ENCODE data around the gene S100A3. TPM values are rescaled to one million over a fixed set of nuclear protein-coding genes. Genes with fewer than 3 reads are reported as not detected.

The S100A3 gene
- total and polyA plus RNA-seq, 12 donors: 0.30 to 6.3 (median 2.5) TPM; not detected in 6

DNA sequence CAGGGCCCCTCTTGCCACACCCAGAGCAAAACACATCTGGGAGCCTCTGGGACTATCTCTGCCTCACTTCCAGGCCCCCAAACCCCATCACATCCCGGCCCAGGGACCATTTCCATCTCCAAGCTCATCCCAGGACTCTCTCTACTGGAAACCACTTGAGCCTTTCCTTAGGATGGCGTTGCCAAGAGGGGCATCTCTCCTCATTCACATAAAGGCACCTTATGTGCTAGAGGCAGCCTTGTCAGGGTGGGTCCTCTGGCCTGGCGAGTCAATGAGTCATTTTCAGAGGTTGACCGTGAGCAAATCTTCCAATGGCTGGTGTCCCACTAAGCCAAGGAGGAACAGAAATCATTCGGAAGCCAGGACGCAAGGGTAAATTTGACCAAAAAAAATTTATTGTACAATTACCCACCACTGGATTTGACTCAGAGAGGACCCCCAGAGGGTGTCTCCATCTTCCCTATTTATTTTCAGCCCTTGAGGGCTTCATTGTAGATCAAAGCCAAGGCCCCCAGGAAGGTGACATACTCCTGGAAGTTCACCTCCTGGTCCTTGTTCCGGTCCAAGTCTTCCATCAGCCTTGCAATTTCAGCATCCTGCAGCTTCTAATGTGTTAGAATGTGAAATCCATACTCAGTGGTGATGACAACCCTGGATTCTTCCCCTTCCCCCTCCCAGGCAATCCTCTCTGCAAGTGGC is 14.7 kb downstream of the S100A3 start:
- 80 to 88% methylated on average over 7 of the region's 7 CpGs for WGBS, 2 donors
- DNase-seq (no peak), ATAC-seq (no peak)
- intact Hi-C loops (cut with DNase I): loop anchor here in 6 of 10 donors (2.0 to 10.0 kb wide), 4 partner anchors 32 to 80 kb away; partner anchors contain the start of genes S100A2 (in 3 of the 6), S100A16 (in 2 of the 6) and S100A14 (in 1 of the 6)
- H3K4me3 ChIP-seq: peak overlapping the region; percentile 62 to 93 (median 77)
- TF ChIP-seq, protein P1, sequence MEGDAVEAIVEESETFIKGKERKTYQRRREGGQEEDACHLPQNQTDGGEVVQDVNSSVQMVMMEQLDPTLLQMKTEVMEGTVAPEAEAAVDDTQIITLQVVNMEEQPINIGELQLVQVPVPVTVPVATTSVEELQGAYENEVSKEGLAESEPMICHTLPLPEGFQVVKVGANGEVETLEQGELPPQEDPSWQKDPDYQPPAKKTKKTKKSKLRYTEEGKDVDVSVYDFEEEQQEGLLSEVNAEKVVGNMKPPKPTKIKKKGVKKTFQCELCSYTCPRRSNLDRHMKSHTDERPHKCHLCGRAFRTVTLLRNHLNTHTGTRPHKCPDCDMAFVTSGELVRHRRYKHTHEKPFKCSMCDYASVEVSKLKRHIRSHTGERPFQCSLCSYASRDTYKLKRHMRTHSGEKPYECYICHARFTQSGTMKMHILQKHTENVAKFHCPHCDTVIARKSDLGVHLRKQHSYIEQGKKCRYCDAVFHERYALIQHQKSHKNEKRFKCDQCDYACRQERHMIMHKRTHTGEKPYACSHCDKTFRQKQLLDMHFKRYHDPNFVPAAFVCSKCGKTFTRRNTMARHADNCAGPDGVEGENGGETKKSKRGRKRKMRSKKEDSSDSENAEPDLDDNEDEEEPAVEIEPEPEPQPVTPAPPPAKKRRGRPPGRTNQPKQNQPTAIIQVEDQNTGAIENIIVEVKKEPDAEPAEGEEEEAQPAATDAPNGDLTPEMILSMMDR (IDR thresholded peaks at IDR 0.05): no peak
- no peaks in the 10 kb centered on the region for H3K27me3 ChIP-seq
- H3K4me1 ChIP-seq: peaks cover 3 to 61% (median 35%) of the 10 kb centered on the region in 9 donors
- no peaks in the 10 kb centered on the region for H3K9me3 ChIP-seq
- H3K27ac ChIP-seq: peak overlapping the region in 9 of 10 donors; percentile 93 to 99 (median 98)
- H3K36me3 ChIP-seq: peaks cover 0 to 9% (median 0%) of the 10 kb centered on the region in 9 donors

DNA sequence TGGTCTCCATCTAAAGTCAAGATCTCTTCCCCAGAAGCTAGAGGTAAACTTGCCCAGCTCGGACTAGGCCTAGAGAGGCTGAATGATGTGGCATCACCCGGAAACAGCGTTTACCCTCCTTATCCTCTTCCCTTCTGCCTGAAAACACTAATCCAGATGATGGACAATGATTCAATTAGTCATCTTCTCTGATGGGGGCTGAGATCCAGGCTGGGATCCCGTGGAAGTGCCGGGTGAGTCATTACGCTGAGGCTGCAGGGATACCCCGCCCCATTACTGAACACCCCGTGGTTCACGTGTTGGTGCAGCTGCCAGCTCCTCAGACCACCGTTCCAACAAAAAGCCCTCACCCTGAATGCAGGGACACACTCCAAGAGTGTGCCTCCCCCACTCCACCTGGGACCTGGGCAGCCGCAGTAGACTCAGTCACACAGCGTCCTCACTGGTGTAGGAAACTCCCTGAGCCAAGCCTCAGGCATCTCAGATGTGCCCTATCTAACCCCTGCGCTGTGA is 15.3 kb downstream of the S100A3 start:
- TF ChIP-seq, protein P1 (IDR thresholded peaks at IDR 0.05): no peak
- DNase-seq (no peak), ATAC-seq (peak in 7 of 8 donors; percentile 3 to 50 (median 35))
- Histone ChIP-seq H3K36me3 (peaks cover 0 to 9% (median 0%) of the 10 kb centered on the region in 9 donors), H3K4me1 (peaks cover 3 to 61% (median 35%) of the 10 kb centered on the region in 9 donors), H3K27ac (peak overlapping the region in 9 of 10 donors; percentile 3 to 99 (median 98)), H3K27me3 (no peaks in the 10 kb centered on the region), H3K4me3 (peak overlapping the region in 9 of 10 donors; percentile 11 to 93 (median 79)), H3K9me3 (no peaks in the 10 kb centered on the region)
- intact Hi-C loops (cut with DNase I): loop anchor here (1.0 to 10.0 kb wide), 6 partner anchors 33 to 81 kb away; partner anchors contain the start of genes S100A2 (in 3 of the 10), S100A16 (in 2 of the 10) and S100A14 (in 1 of the 10)
- 52 to 72% methylated on average over 13 of the region's 13 CpGs for WGBS, 2 donors

DNA sequence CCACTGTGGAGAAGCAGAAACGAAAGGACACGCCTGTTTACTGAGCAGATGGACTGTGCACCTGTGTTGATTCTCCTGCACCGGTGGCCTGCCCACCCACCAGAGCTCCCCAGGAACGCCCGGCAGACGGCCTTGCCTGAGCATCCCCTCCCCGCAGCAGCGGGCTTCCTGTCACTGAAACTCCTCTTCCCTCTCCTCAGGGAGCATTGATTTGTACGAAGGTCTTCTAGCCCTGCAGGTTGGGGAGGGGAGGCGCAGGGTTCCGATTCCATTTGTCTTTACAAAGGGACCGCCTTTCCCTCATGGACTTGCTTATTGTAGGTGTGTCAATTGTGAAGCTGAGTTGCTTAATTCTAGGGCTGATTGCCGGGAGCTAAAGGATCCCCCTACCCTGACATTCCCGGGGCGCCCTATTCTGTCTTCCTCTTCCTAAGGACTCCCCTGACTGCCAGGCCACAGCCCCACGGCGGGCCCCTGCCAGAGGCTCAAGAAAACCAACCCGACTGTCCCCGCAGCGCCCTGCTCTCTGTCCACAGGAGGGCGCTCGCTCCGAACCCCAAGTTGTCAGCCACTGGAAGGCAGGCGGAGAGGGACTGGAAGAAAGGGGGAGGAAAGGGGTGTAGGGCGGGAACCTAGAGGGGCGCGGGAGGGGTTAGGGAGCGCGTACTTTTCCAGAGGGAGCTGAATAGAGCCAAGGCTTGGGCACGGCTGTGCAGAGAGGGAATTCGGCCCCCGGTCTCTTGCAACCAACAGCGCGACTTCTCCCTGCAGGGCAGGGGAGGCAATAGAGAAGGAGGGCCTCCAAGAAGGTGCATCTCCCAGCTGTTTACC is 16.1 kb downstream of the S100A3 start:
- no peaks in the 10 kb centered on the region for H3K9me3 ChIP-seq
- TF ChIP-seq, protein P1 (IDR thresholded peaks at IDR 0.05): peak; percentile 57 to 91 (median 85)
- ATAC-seq: peak; percentile 46 to 75 (median 53)
- no peaks in the 10 kb centered on the region for H3K27me3 ChIP-seq
- peak overlapping the region in 9 of 10 donors; percentile 11 to 93 (median 73) for H3K4me3 ChIP-seq
- DNase-seq: peak; percentile 82 to 83
- H3K4me1 ChIP-seq: peaks cover 3 to 54% (median 35%) of the 10 kb centered on the region in 9 donors
- peaks cover 0 to 9% (median 0%) of the 10 kb centered on the region in 9 donors for H3K36me3 ChIP-seq
- intact Hi-C loops (cut with DNase I): loop anchor here in 9 of 10 donors (1.0 to 10.0 kb wide), 5 partner anchors 34 to 82 kb away; partner anchors contain the start of genes S100A2 (in 3 of the 9), S100A16 (in 2 of the 9) and S100A14 (in 1 of the 9)
- 34 to 39% methylated on average over 34 of the region's 34 CpGs for WGBS, 2 donors
- H3K27ac ChIP-seq: peak overlapping the region in 9 of 10 donors; percentile 3 to 99 (median 98)

All from heart right ventricle (tissue), 16 donors.